Measurements from ENCODE around the gene PRSS57.
"Not testable (repeated sequence)": the region's sequence is repeated elsewhere in the genome, so short reads cannot be mapped to it uniquely, and the experiment has no call there.

PRSS57 gene

DNA sequence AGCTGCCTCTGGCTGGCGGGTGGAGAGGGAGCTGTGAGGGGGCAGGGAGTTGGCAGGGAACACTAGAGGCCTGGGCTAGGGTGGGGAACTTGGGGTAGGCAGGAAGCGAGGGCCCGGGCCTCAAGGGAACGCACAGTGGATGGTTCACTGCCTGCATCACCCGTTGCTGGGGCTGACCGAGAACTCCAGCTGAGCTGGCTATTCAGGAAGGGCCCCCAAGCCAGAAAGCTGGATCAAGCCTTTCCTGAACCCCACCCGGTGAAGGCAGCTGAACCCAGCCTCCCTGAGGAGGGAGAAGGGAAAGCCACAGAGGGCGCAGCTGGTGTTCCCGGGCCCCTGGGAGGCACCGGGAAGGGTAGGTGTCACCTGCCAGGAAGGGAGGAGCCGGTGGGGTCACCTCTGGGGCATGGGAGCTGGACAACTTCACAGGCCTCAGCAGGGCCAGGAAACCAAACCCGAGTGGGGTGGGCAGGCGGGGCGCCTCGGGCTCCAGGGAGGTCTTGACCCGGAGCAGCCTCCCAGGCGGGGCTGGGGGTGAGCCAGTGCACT, 27.4 kb upstream of the PRSS57 start:
- no peak for DNase-seq

DNA sequence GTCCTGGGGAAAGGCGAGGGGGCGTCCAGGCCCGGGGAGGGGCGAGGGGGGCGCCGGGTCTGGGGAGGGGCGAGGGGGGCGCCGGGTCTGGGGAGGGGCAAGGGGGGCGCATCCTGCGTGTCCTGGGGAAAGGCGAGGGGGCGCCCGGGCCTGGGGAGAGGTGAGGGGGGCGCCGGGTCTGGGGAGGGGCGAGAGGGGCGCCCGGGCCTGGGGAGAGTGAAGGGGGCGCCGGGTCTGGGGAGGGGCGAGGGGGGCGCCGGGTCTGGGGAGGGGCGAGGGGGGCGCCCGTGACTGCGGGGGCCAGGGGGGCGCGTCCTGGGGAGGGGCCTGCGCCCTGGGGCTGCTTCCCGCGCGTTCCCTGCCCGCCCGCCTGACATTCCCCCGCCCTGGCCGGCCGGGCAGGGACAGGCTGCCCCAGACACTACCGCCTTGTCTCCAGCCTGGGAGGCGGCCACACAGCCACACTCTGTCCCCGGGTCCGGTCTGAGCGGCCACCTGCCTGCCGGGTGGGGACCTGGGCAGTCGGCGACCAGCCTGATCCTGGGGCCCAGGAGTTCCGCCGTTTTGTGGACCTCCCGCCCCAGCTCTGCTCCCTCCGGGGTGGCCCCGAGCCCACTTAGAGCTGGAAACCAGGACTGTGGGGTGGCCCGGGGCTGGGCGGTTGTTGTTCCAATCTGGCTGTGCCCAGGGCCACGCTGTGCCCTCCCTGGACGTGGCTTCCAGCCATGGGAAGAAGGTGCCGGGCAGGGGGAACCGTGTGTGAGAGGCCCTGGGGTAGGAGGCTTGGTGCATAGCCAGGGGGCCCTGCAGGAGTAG, 25.3 kb upstream of the PRSS57 start:
- DNase-seq = no peak

- DNase-seq = no peak
These were observed 24.5 kb upstream of the PRSS57 start for GRCh38 chr19:719636-720344.

GRCh38 chr19:718991-719512, 23.8 kb upstream of the PRSS57 start:
- DNase-seq = no peak

- no peak for DNase-seq
These were observed 23.1 kb upstream of the PRSS57 start for GRCh38 chr19:718251-718951.

DNA sequence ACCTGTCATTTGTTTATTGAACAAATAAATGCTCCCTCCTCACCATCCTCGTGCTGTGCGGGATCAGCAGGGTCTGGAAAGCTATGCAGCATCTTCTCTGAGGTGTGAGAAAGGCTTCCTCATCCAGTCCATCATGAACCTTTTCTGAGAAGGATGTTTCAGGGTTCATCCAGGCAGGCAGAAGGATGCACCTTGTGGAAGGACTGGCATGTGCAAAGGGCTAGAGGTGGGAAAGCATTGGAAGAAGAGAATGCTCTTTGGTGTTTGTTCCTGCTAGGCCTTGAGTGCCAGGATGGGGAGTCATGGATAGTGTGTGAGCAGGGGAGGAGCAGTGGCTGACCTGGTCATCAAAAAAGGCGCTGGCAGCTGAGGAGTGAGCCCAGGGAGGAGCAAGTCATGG, 20.1 kb upstream of the PRSS57 start:
- DNase-seq = no peak

DNA sequence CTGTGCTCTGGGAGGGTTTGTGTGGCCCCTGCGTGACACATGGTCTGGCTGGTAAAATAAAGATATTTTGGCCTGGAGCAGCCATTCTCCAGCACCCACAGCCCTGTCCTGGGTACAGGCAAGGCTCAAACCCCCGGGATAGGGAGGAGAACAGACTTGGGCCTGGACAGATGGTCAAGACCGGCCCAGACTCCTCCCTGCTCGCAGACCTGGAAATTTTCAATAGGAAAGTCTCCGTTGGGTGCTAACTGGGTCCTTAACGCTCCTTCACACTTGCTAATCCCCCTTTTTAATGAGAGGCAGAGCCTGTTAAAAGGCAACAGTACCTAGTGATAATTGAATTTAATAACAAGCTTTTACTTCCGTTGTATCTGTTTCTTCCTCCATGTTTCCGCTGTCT, 16.0 kb upstream of the PRSS57 start:
- DNase-seq = no peak

GRCh38 chr19:710767-711166, 15.5 kb upstream of the PRSS57 start:
- DNase-seq = no peak

GRCh38 chr19:709965-710571, 14.8 kb upstream of the PRSS57 start:
- DNase-seq = no peak

DNA sequence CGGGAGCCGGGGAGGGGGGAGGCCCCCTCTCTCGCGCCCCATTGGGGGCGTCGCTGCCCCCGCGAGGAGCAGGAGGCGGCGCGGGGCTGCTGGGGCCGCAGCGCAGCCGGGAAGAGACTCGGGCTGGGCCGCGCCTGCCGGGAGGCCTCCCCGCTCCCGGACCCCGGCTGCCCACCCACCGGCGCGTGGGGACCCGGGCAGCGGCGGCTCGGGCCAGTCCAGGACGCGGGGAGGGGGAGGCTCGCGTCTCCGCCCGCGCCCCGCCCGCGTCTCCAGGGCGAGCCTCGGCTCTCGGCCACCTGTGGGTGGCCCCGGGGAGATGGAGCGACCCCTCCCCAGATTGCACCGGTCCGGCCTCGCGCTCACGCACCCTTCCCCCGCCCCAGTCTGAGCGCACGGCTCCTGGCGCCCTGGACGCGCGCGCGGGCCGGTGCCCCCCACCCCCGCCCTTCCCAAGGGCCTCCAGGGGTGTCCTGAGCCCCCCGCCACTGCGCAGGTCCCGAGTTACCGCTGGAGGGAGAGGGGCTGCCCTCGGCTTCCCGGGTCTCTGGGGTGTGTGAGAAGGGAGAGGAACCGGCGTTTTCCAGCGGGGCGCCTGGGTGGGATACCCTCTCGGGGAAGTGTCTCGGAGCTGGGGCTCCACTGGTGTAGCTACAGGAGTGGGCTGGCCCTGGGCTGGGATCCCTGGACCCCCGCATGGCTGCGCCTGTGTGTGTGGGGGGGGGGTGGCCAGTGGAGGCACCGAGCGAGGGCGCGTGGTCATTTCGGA, 14.1 kb upstream of the PRSS57 start:
- no peak for DNase-seq

DNA sequence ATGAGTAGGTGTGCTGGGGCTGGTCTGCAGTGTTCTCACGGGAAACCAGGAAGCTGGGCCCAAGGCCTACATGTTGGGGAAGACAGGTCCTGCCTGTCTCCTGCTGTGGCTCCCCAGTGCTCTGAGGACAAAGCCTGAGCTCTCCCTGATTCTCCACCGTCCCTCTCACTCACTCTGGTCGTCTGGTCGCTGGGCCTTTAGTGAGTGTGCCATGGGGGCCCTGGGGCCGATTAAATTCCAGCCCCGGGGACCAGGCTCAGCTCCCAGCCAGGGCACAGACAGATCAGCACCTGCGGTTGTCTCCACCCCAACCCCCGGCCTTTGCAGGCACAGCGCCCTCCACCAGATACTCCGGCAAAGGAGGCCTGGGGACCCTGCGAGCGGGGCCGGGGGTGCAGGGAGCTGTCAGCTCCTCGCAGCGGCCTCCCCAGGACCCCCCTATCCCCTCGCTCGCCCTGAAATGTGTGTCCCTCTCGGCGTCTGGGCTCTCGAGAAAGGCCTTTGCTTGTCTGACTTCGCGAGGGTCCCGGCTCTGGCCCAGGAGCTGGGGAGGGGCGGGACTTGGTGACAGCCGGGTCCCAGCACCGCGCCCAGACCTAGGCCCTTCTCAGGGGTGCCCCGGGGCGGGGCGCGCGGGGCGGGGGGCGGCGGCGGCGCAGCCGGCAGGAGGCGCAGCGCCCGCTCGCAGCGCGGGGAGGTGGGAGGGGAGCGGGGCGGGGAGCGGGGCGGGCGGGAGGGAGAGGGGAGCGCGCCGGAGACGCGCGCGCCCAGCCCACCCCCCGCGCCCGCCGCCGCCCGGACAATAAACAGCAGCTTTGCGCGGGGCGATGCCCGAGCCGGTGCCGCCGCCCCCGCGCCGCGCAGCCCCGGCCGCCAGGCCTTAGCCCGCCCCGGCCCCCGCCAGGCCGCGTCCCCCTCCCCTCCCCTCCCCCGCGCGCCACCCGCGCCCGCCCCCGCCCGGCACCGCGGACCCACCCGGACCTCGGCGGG, 13.2 kb upstream of the PRSS57 start, which contains the start of gene PALM:
Gene PALM, plus strand, starts transcription at position 782 of the 990 bp plus-strand sequence. CDS start 212 bp downstream, outside the sequence.
- no peak for DNase-seq

DNA sequence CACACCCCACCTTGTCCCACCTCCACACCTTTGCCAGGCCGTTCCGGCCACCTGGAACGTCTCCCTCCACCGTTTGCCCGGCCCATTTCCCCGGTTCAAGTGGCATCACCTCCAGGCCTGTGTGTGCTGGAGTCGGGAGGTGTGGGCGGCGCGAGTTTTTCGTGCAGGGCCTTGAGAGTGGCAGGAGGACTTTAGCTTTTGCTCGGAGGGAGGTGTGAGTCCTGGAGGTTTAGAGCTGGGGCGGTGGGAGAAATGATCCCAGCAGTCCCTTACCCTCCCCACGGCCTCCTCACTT, 9.1 kb upstream of the PRSS57 start:
- no peak for DNase-seq

DNA sequence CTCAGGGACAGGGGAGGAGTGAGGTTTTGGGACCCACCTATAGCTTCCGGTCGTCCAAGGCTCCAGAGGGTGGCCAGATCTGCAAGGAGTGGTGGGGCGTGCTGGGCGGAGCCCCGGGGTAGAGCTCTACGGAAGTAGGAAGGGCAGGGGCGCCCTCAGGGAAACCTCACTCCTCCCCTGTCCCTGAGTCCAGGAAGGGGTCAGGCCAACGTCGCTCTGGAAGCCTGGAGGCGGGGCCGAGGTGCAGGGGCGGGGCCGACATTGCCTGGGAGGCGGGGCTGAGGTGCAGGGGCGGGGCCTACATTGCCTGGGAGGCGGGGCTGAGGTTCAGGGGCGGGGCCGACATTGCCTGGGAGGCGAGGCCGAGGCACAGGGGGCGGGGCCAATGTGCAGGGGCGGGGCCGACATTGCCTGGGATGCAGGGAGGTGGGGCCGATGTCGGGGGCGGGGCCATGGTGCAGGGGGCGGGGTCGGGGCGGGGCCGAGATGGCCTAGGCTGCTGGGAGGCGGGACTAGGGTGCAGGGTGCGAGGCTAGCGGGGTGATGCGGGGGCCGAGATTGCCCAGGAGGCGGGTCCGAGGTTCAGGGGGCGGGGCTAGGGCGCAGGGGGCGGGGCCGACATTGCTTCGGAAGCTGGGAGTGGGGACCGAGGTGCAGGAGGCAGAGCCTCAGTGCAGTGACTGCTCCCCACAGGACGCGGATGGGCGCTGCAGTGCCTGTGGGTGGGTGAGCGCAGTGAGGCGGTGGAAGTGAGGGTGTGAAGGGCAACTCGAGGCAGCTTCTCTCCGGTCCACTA, 8.6 kb upstream of the PRSS57 start:
- peak; percentile 67 for DNase-seq

DNA sequence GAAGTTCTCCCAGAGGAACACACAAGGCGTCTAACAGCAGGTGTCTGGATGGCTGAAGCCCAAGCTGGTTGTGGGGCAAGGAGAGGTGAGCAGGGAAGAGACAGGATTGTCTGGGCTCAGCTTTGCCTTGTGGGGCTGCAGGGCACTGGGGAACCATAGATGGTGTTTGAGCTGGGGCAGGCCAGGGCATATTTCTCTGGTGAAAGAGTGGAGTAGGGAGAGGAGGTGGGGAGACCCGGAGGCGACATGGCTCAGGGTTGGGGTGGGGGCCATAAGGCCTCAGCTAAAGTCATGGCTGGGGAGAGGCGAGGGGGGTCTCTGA, 8.0 kb upstream of the PRSS57 start:
- no peak for DNase-seq

DNA sequence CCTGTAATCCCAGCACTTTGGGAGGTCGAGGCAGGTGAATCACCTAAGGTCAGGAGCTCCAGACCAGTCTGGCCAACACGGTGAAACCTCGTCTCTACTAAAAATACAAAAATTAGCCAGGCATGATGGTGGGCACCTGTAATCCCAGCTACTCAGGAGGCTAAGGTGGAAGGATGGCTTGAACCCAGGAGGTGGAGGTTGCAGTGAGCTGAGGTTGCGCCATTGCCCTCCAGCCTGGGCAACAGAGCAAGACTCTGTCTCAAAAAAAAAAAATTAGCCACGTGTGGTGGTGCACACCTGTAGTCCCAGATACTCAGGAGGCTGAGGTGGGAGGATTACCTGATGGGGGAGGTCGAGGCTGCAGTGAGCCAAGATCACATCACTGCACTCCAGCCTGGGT, 7.6 kb upstream of the PRSS57 start:
- not testable (repeated sequence) for DNase-seq

- DNase-seq = not testable (repeated sequence)
These were observed 4.6 kb upstream of the PRSS57 start for GRCh38 chr19:699885-700284.

DNA sequence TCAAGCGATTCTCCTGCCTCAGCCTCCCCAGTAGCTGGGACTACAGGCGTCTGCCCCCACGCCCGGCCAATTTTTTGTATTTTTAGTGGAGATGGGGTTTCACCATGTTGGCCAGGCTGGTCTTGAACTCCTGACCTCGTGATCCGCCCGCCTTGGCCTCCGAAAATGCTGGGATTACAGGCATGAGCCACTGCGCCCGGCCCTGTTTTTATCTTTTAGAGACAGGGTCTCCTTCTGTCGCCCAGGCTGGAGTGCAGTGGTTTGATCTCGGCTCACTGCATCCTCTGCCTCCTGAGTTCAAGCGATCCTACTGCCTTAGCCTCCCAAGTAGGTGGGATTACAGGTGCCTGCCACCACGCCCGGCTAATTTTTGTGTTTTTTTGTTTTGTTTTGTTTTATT, 3.3 kb upstream of the PRSS57 start:
- not testable (repeated sequence) for DNase-seq

- no peak for DNase-seq
These were observed 536 bp downstream of the PRSS57 start for GRCh38 chr19:694481-695351.

DNA sequence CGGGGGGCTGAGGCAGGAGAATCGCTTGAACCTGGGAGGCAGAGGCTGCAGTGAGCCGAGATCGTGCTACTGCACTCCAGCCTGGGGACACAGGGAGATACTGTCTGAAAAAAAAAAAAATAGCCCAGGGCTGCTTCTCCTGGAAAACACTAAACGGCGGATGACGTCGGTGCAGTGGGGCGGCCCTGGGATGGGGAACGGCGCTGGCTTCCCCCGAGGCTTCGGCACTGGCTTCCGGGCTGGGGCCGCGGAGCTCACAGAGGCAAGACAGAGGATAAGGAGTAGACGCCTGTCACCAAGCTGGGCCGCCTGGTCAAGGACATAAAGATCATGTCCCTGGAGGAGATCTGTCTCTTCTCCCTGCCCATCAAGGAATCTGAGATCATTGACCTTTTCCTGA, 5.0 kb downstream of the PRSS57 start:
- no peak for DNase-seq

Measured in T1000 (cell line).